NB4 (cell line): ENCODE data around the gene RMC1.

Source experiments
- POLR2A ChIP-seq: IDR thresholded peaks from 2 replicates; pipeline ENCODE4 v1.6.1; 2011; ENCODE audit warnings: mild to moderate bottlenecking; ENCODE audit not compliant: insufficient read length; ENCODE audit errors: extremely low read depth
- TF ChIP-seq, protein P1 (sequence below): IDR thresholded peaks from one replicate; pipeline ENCODE4 v1.5.1; 2012; ENCODE audit warnings: low read depth, low read length

DNA sequence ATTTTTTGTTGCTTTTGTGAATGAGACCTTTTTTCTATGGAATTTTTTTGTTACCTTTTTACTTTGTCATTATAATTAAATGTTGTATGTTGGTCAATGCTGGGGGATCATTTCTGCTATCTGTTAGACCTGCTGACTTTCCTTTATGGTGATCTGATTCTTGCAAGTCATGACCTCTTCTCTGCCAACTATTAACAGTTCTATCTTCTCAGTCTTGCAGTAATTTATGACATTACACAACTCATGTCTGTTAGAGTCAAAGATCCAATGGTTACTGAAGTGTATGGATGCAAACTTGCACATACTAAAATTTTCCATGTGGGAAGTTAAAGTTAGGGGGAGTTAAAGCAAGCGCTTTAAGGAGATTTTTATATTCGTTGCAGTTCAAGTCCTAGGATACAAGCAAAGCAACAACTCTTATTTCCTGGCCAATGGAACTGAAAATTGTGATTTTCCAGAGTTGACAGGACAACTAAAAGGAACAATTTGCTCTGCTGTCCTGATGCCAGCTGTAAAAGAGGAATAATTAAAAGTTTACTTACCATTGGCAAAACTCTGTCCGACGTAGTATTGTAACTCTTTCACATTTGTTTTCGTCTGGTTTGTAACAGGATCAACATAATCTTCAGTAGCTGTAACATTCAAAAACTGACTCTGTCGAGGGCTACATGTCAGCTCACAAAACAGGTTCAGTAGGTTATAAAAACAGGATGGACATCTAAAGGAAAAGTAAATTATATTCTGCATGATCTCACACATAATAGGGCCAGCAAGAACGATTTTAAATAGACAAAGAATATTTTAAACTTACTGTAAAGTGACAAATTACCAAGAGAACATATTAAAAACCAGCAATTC, 65.2 kb downstream of the RMC1 start:
- TF ChIP-seq, protein P1, sequence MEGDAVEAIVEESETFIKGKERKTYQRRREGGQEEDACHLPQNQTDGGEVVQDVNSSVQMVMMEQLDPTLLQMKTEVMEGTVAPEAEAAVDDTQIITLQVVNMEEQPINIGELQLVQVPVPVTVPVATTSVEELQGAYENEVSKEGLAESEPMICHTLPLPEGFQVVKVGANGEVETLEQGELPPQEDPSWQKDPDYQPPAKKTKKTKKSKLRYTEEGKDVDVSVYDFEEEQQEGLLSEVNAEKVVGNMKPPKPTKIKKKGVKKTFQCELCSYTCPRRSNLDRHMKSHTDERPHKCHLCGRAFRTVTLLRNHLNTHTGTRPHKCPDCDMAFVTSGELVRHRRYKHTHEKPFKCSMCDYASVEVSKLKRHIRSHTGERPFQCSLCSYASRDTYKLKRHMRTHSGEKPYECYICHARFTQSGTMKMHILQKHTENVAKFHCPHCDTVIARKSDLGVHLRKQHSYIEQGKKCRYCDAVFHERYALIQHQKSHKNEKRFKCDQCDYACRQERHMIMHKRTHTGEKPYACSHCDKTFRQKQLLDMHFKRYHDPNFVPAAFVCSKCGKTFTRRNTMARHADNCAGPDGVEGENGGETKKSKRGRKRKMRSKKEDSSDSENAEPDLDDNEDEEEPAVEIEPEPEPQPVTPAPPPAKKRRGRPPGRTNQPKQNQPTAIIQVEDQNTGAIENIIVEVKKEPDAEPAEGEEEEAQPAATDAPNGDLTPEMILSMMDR: no peak
- TF ChIP-seq POLR2A: no peak
